GM18517 (cell line): ENCODE measurements around the gene GH1.

ENCODE experiments used
- ATAC-seq: cut with Tn5 transposase; IDR thresholded peaks from one replicate; pipeline ENCODE4 v1.9.1; 2021; ENCODE audit warnings: mild to moderate bottlenecking, moderate library complexity; ENCODE audit not compliant: unreplicated experiment

GH1 gene

GRCh38 chr17:63945784-63946439 is 27.3 kb upstream of the GH1 start:
- no peak for ATAC-seq

- no peak for ATAC-seq
These were observed 26.3 kb upstream of the GH1 start for GRCh38 chr17:63944736-63945499.

GRCh38 chr17:63943745-63944144 is 25.1 kb upstream of the GH1 start:
- no peak for ATAC-seq

- no peak for ATAC-seq
These were observed 23.8 kb upstream of the GH1 start for GRCh38 chr17:63942309-63942985.

- no peak for ATAC-seq
These were observed 23.1 kb upstream of the GH1 start for GRCh38 chr17:63941751-63942150.

- ATAC-seq, result no peak
These were observed 22.5 kb upstream of the GH1 start for GRCh38 chr17:63941162-63941561.

- ATAC-seq, result no peak
These were observed 21.9 kb upstream of the GH1 start for GRCh38 chr17:63940584-63940983.

GRCh38 chr17:63939884-63940283 is 21.2 kb upstream of the GH1 start:
- no peak for ATAC-seq

GRCh38 chr17:63939401-63939800 is 20.8 kb upstream of the GH1 start:
- no peak for ATAC-seq

GRCh38 chr17:63937920-63938319 is 19.3 kb upstream of the GH1 start:
- no peak for ATAC-seq

GRCh38 chr17:63937319-63937718 is 18.7 kb upstream of the GH1 start:
- no peak for ATAC-seq

GRCh38 chr17:63934183-63935112 is 15.8 kb upstream of the GH1 start:
- no peak for ATAC-seq

- ATAC-seq, result no peak
These were observed 15.0 kb upstream of the GH1 start for GRCh38 chr17:63933598-63933997.

- no peak for ATAC-seq
These were observed 14.1 kb upstream of the GH1 start for GRCh38 chr17:63932721-63933120.

- ATAC-seq, result peak; percentile 64
These were observed 13.4 kb upstream of the GH1 start, which contains the start of gene CD79B for GRCh38 chr17:63931981-63932561. CD79B (minus strand) TSS chr17:63932331; CDS start chr17:63932261, 70 bp downstream.

- ATAC-seq, result no peak
These were observed 12.4 kb upstream of the GH1 start for GRCh38 chr17:63930951-63931575.

GRCh38 chr17:63929860-63930766 is 11.5 kb upstream of the GH1 start:
- ATAC-seq, result no peak

GRCh38 chr17:63928966-63929695 is 10.5 kb upstream of the GH1 start:
- no peak for ATAC-seq
